Measurements from ENCODE around the gene LOXL4. TPM values are rescaled to one million over a fixed set of nuclear protein-coding genes. Genes with fewer than 3 reads are reported as not detected.

LOXL4 gene
- 1 to 10 TPM; 3.4 to 4.9 (median 4.5) TPM for polyA plus RNA-seq (ENCODE audit: insufficient read length in 4 of 4)

- DNase-seq (ENCODE audit: low read depth in 4 of 4, low spot score in 2 of 4), result no peak
Measured at GRCh38 chr10:98267894-98268693, at the start of gene LOXL4. Gene LOXL4 (minus strand): TSS chr10:98268194. CDS start chr10:98263019, 5,175 bp downstream.

- DNase-seq (ENCODE audit: low read depth in 4 of 4, low spot score in 2 of 4), result no peak
Measured at GRCh38 chr10:98316661-98317060, 48.7 kb upstream of the LOXL4 start.

- no peak for DNase-seq (ENCODE audit: low read depth in 4 of 4, low spot score in 2 of 4)
Measured at GRCh38 chr10:98316170-98316569, 48.2 kb upstream of the LOXL4 start.

- no peak for DNase-seq (ENCODE audit: low read depth in 4 of 4, low spot score in 2 of 4)
Measured at GRCh38 chr10:98314532-98315284, 46.7 kb upstream of the LOXL4 start.

- DNase-seq (ENCODE audit: low read depth in 4 of 4, low spot score in 2 of 4), result no peak
Measured at GRCh38 chr10:98313598-98313997, 45.6 kb upstream of the LOXL4 start.

- no peak for DNase-seq (ENCODE audit: low read depth in 4 of 4, low spot score in 2 of 4)
Measured at GRCh38 chr10:98312822-98313221, 44.8 kb upstream of the LOXL4 start.

GRCh38 chr10:98312349-98312748 lies 44.4 kb upstream of the LOXL4 start:
- no peak for DNase-seq (ENCODE audit: low read depth in 4 of 4, low spot score in 2 of 4)

GRCh38 chr10:98310701-98311100 lies 42.7 kb upstream of the LOXL4 start:
- DNase-seq (ENCODE audit: low read depth in 4 of 4, low spot score in 2 of 4), result no peak

GRCh38 chr10:98309366-98310355 lies 41.7 kb upstream of the LOXL4 start:
- peak in 2 of 4 donors; percentile 57 to 64 for DNase-seq (ENCODE audit: low read depth in 4 of 4, low spot score in 2 of 4)

GRCh38 chr10:98308669-98309365 lies 40.8 kb upstream of the LOXL4 start:
- no peak for DNase-seq (ENCODE audit: low read depth in 4 of 4, low spot score in 2 of 4)

- DNase-seq (ENCODE audit: low read depth in 4 of 4, low spot score in 2 of 4), result no peak
Measured at GRCh38 chr10:98307916-98308541, 40.0 kb upstream of the LOXL4 start.

- no peak for DNase-seq (ENCODE audit: low read depth in 4 of 4, low spot score in 2 of 4)
Measured at GRCh38 chr10:98306501-98306900, 38.5 kb upstream of the LOXL4 start.

GRCh38 chr10:98303569-98303968 lies 35.6 kb upstream of the LOXL4 start:
- no peak for DNase-seq (ENCODE audit: low read depth in 4 of 4, low spot score in 2 of 4)

- DNase-seq (ENCODE audit: low read depth in 4 of 4, low spot score in 2 of 4), result no peak
Measured at GRCh38 chr10:98302741-98303365, 34.9 kb upstream of the LOXL4 start.

GRCh38 chr10:98301664-98302319 lies 33.8 kb upstream of the LOXL4 start:
- no peak for DNase-seq (ENCODE audit: low read depth in 4 of 4, low spot score in 2 of 4)

- no peak for DNase-seq (ENCODE audit: low read depth in 4 of 4, low spot score in 2 of 4)
Measured at GRCh38 chr10:98300526-98301229, 32.7 kb upstream of the LOXL4 start.

- no peak for DNase-seq (ENCODE audit: low read depth in 4 of 4, low spot score in 2 of 4)
Measured at GRCh38 chr10:98299341-98299740, 31.3 kb upstream of the LOXL4 start.

- no peak for DNase-seq (ENCODE audit: low read depth in 4 of 4, low spot score in 2 of 4)
Measured at GRCh38 chr10:98296524-98296923, 28.5 kb upstream of the LOXL4 start.

Data from left renal cortex interstitium (tissue), 4 donors.